Endothelial cell of umbilical vein (primary cell): Measurements from ENCODE around the gene UTS2R. TPM values are rescaled to one million over a fixed set of nuclear protein-coding genes. Genes with fewer than 3 reads are reported as not detected.

Experiments
- BruUV-seq: library from RNA; stranded (reverse); fragments of 400-500 nt; replicated peaks from 2 replicates; lab custom pipeline; 2021; lab: Mats Ljungman, UMichigan
- CTCF ChIA-PET: fragments of 300-600, 350-600 bp; sonication (Branson Sonifier 250); formaldehyde crosslinking; loops from one replicate; lab custom pipeline; 2021; ENCODE audit warnings: antibody characterized with exemption, inconsistent platforms; lab: Charles Lee
- POLR2A ChIA-PET: fragments of 300-600, 350-600 bp; sonication (Branson Sonifier 250); formaldehyde crosslinking; loops from one replicate; lab custom pipeline; 2021; ENCODE audit warnings: antibody characterized with exemption, inconsistent platforms; lab: Charles Lee
- DNase-seq: peaks from one replicate; pipeline ENCODE4 v3.0.0-alpha.2; 2011; ENCODE audit warnings: low read depth, low spot score
- FAIRE-seq: peaks from 2 replicates; lab custom pipeline; 2011; peaks lifted over from hg19 to GRCh38; lab: Jason Lieb, UNC
- H2AFZ ChIP-seq: 2 replicates; pipeline ENCODE4 v1.6.0; 2012; ENCODE audit warnings: low read depth, low read length, control low read depth, inconsistent platforms
- H3K27ac ChIP-seq: 2 replicates; pipeline ENCODE4 v1.5.1; 2011; ENCODE audit warnings: low read depth, mild to moderate bottlenecking, control low read depth, low read length, moderate library complexity; ENCODE audit not compliant: insufficient read depth
- H3K27me3 ChIP-seq, 2 experiments: 2 replicates each; pipeline versions ENCODE4 v1.6.0 to v1.6.1; 2011; ENCODE audit warnings: low read length in 2 of 2, mixed read lengths in 1 of 2; ENCODE audit not compliant: control insufficient read depth in 2 of 2, insufficient read depth in 2 of 2
- H3K36me3 ChIP-seq, 2 experiments: 2 replicates in 1 of 2; 3 replicates in 1 of 2; pipeline ENCODE4 v1.5.1; 2011; ENCODE audit warnings: low read length in 2 of 2, mild to moderate bottlenecking in 1 of 2, moderate library complexity in 1 of 2; ENCODE audit not compliant: control insufficient read depth in 2 of 2, insufficient read depth in 2 of 2; ENCODE audit errors: extremely low read depth in 1 of 2
- H3K4me1 ChIP-seq: 3 replicates; pipeline ENCODE4 v1.5.1; 2011; ENCODE audit warnings: mild to moderate bottlenecking, low read length; ENCODE audit not compliant: control insufficient read depth, insufficient read depth; ENCODE audit errors: extremely low read depth
- H3K4me2 ChIP-seq: 2 replicates; pipeline ENCODE4 v1.6.1; 2011; ENCODE audit warnings: low read length, control low read depth, mixed read lengths; ENCODE audit not compliant: insufficient read depth
- H3K4me3 ChIP-seq, 3 experiments: fragments of 200-600 bp in 1 of 3; sonication (generic), shearing (Covaris generic) in 1 of 3; replicated peaks in 1 of 3; 2 replicates each; pipeline ENCODE4 v1.5.1; 2011 to 2016; ENCODE audit warnings: control low read depth in 3 of 3, low read length in 3 of 3, mild to moderate bottlenecking in 2 of 3, inconsistent platforms in 1 of 3, low read depth in 1 of 3, moderate library complexity in 1 of 3; ENCODE audit not compliant: insufficient read depth in 1 of 3
- H3K79me2 ChIP-seq: 2 replicates; pipeline ENCODE4 v1.6.0; 2012; ENCODE audit warnings: low read length, inconsistent platforms; ENCODE audit not compliant: control insufficient read depth, insufficient read depth
- H3K9ac ChIP-seq: replicated peaks from 2 replicates; pipeline ENCODE3; 2011; ENCODE audit warnings: low read length, control low read depth; ENCODE audit not compliant: insufficient read depth; ENCODE audit errors: extremely low read depth
- H3K9me1 ChIP-seq: replicated peaks from 3 replicates; pipeline ENCODE4 v1.6.0; 2011; ENCODE audit warnings: mild to moderate bottlenecking, low read length; ENCODE audit not compliant: control insufficient read depth, insufficient read depth; ENCODE audit errors: extremely low read depth
- H3K9me3 ChIP-seq: replicated peaks from 2 replicates; pipeline ENCODE4 v1.5.1; 2012; ENCODE audit warnings: low read length, inconsistent platforms; ENCODE audit not compliant: control insufficient read depth, insufficient read depth
- H4K20me1 ChIP-seq: replicated peaks from 2 replicates; pipeline ENCODE3; 2011; ENCODE audit warnings: mild to moderate bottlenecking, low read length; ENCODE audit not compliant: control insufficient read depth, insufficient read depth; ENCODE audit errors: extremely low read depth
- EZH2 ChIP-seq: IDR thresholded peaks from 2 replicates; pipeline ENCODE4 v1.6.1; 2012; ENCODE audit warnings: borderline replicate concordance, low read depth, mild to moderate bottlenecking, moderate library complexity, low read length, inconsistent platforms; ENCODE audit not compliant: severe bottlenecking
- FOS ChIP-seq: IDR thresholded peaks from 2 replicates; pipeline ENCODE4 v1.6.1; 2011; ENCODE audit warnings: mild to moderate bottlenecking, low read length, moderate library complexity, borderline replicate concordance; ENCODE audit not compliant: insufficient read depth
- GATA2 ChIP-seq: IDR thresholded peaks from 2 replicates; pipeline ENCODE4 v1.7.0; 2011; ENCODE audit warnings: low read depth, mild to moderate bottlenecking, moderate library complexity, mixed read lengths, low read length; ENCODE audit not compliant: insufficient read length, insufficient read depth
- JUN ChIP-seq: IDR thresholded peaks from 2 replicates; pipeline ENCODE4 v1.6.1; 2011; ENCODE audit warnings: borderline replicate concordance, low read depth; ENCODE audit not compliant: insufficient read length, insufficient read depth
- MYC ChIP-seq: IDR thresholded peaks from one replicate; pipeline ENCODE4 v1.6.1; 2011; ENCODE audit warnings: mild to moderate bottlenecking, low read depth, low read length
- POLR2A ChIP-seq: IDR thresholded peaks from 2 replicates; pipeline ENCODE4 v1.6.1; 2012; ENCODE audit warnings: low read depth, mild to moderate bottlenecking, control low read depth, low read length
- POLR2AphosphoS5 ChIP-seq: IDR thresholded peaks from 2 replicates; pipeline ENCODE4 v1.6.1; 2012; ENCODE audit warnings: low read depth, mild to moderate bottlenecking, control low read depth, low read length, moderate library complexity; ENCODE audit not compliant: insufficient read depth
- dilution Hi-C: fragments of 300-500 bp; cut with MboI; formaldehyde crosslinking; loops from one replicate; pipeline ENCODE4 v1.15.0; 2019; ENCODE audit warnings: low sequenced_read_pairs; ENCODE audit not compliant: extremely low pct_ligation_motif_present
- intact Hi-C: fragments of 100-400 bp; cut with micrococcal nuclease; formaldehyde crosslinking; loops from one replicate; pipeline ENCODE4 v1.10.0; 2022
- polyA plus RNA-seq, 4 experiments: library from polyadenylated mRNA; depleted of rRNA in 3 of 4; stranded (reverse) in 3 of 4; unstranded in 1 of 4; fragments of >200 nt; gene quantifications; 2 replicates each; pipeline versions ENCODE4 v1.2.1 to v1.2.3, GENCODE V29; 2011 to 2012; ENCODE audit warnings: missing spikeins in 1 of 4
- total RNA-seq: library from RNA; stranded (reverse); gene quantifications from 2 replicates; pipeline ENCODE4 v1.2.3, GENCODE V29; 2021
- TF ChIP-seq, protein P1 (sequence below): IDR thresholded peaks from 2 replicates; pipeline ENCODE4 v1.6.1; 2011; ENCODE audit not compliant: insufficient read depth, insufficient read length
- TF ChIP-seq, protein P2 (sequence below), 2 donors: IDR thresholded peaks; 1 replicate in 1 of 2; 2 replicates in 1 of 2; pipeline ENCODE4 v1.5.1; 2011; ENCODE audit warnings: low read length in 2 of 2, mild to moderate bottlenecking in 2 of 2, moderate library complexity in 2 of 2, control low read depth in 1 of 2, inconsistent platforms in 1 of 2, low read depth in 1 of 2; ENCODE audit not compliant: insufficient read depth in 1 of 2; ENCODE audit errors: extremely low read depth in 1 of 2

Gene UTS2R
- total and polyA plus RNA-seq, 2 donors (not counting 3 experiments of a cell fraction or from before 2014, with no cell fraction given) = not detected

DNA sequence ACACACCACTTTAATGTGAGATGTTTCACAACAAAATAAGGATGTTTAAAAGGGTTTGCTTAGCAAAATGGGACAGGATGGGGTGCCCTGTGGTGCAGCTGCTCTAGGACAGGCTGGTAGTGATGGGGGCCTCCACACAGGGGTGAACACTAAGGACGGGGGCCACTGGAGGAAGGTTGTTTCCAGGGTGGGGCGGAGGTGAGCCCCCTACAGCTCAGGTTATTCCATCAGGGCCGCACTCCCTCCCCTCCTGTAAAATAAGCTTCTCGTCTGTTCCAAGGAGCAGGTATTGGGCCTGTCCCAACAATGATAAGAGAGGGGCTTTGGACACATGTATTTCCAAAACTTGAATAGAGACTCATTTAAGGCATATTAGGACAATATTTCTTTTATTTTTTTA is 44.7 kb downstream of the UTS2R start:
- Histone ChIP-seq H3K9ac (no peak overlapping the region), H3K4me1 (peaks cover 12% of the 10 kb centered on the region), H2AFZ (no peak overlapping the region), H3K36me3 (no peaks in the 10 kb centered on the region), H3K4me2 (no peak overlapping the region), H3K27ac (no peak overlapping the region), H3K9me3 (no peaks in the 10 kb centered on the region), H3K27me3 (no peaks in the 10 kb centered on the region), H3K4me3 (no peak overlapping the region), H4K20me1 (no peaks in the 10 kb centered on the region), H3K79me2 (no peaks in the 10 kb centered on the region), H3K9me1 (no peaks in the 10 kb centered on the region)
- CTCF ChIA-PET = interaction anchor here (0.5 to 1.3 kb wide), 2 partner anchors 54 to 65 kb away, joined by 3 read pairs; no protein-coding TSS in a partner anchor
- POLR2A ChIA-PET = no interaction called here
- FAIRE-seq (no peak), DNase-seq (no peak)
- TF ChIP-seq, protein P1, sequence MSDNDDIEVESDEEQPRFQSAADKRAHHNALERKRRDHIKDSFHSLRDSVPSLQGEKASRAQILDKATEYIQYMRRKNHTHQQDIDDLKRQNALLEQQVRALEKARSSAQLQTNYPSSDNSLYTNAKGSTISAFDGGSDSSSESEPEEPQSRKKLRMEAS = no peak
- no peak for TF ChIP-seq JUN
- TF ChIP-seq EZH2 = no peak
- TF ChIP-seq GATA2 = no peak
- TF ChIP-seq, protein P2, sequence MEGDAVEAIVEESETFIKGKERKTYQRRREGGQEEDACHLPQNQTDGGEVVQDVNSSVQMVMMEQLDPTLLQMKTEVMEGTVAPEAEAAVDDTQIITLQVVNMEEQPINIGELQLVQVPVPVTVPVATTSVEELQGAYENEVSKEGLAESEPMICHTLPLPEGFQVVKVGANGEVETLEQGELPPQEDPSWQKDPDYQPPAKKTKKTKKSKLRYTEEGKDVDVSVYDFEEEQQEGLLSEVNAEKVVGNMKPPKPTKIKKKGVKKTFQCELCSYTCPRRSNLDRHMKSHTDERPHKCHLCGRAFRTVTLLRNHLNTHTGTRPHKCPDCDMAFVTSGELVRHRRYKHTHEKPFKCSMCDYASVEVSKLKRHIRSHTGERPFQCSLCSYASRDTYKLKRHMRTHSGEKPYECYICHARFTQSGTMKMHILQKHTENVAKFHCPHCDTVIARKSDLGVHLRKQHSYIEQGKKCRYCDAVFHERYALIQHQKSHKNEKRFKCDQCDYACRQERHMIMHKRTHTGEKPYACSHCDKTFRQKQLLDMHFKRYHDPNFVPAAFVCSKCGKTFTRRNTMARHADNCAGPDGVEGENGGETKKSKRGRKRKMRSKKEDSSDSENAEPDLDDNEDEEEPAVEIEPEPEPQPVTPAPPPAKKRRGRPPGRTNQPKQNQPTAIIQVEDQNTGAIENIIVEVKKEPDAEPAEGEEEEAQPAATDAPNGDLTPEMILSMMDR (IDR thresholded peaks at IDR 0.05; ENCODE audit: extremely low read depth in 1 of 2, insufficient read depth in 1 of 2, low read depth in 1 of 2, low read length in 2 of 2) = no peak
- TF ChIP-seq MYC = no peak
- TF ChIP-seq FOS = no peak
- no peak for TF ChIP-seq POLR2A
- no peak for TF ChIP-seq POLR2AphosphoS5
- no TSS peak for BruUV-seq
- dilution Hi-C loops = no loop called here
- intact Hi-C loops = loop anchor here (5.0 to 10.0 kb wide), 3 partner anchors 119 to 381 kb away; partner anchors contain the start of genes DCXR and RAC3
